IPS-18a (cell line): Measurements from ENCODE around the gene PTPN14.
A peak's percentile ranks its signal among the peaks of the same experiment; 100 is the strongest.

Source experiments
- H3K27ac ChIP-seq: one replicate; pipeline ENCODE4 v1.5.1; 2013; ENCODE audit warnings: low read length
- H3K27me3 ChIP-seq: one replicate; pipeline ENCODE4 v1.6.1; 2013; ENCODE audit warnings: mild to moderate bottlenecking, low read length; ENCODE audit not compliant: control insufficient read depth, insufficient read depth
- H3K36me3 ChIP-seq: one replicate; pipeline ENCODE4 v1.6.1; 2013; ENCODE audit warnings: low read depth, low read length; ENCODE audit not compliant: control insufficient read depth
- H3K4me1 ChIP-seq: one replicate; pipeline ENCODE4 v1.6.1; 2013; ENCODE audit warnings: low read depth, low read length; ENCODE audit not compliant: control insufficient read depth
- H3K4me3 ChIP-seq: one replicate; pipeline ENCODE4 v1.5.1; 2013; ENCODE audit warnings: low read length
- H3K9ac ChIP-seq: one replicate; pipeline ENCODE4 v1.6.1; 2013; ENCODE audit warnings: mild to moderate bottlenecking, low read length, moderate library complexity
- H3K9me3 ChIP-seq: one replicate; pipeline ENCODE4 v1.6.1; 2013; ENCODE audit warnings: low read depth, low read length; ENCODE audit not compliant: control insufficient read depth

Gene PTPN14

DNA sequence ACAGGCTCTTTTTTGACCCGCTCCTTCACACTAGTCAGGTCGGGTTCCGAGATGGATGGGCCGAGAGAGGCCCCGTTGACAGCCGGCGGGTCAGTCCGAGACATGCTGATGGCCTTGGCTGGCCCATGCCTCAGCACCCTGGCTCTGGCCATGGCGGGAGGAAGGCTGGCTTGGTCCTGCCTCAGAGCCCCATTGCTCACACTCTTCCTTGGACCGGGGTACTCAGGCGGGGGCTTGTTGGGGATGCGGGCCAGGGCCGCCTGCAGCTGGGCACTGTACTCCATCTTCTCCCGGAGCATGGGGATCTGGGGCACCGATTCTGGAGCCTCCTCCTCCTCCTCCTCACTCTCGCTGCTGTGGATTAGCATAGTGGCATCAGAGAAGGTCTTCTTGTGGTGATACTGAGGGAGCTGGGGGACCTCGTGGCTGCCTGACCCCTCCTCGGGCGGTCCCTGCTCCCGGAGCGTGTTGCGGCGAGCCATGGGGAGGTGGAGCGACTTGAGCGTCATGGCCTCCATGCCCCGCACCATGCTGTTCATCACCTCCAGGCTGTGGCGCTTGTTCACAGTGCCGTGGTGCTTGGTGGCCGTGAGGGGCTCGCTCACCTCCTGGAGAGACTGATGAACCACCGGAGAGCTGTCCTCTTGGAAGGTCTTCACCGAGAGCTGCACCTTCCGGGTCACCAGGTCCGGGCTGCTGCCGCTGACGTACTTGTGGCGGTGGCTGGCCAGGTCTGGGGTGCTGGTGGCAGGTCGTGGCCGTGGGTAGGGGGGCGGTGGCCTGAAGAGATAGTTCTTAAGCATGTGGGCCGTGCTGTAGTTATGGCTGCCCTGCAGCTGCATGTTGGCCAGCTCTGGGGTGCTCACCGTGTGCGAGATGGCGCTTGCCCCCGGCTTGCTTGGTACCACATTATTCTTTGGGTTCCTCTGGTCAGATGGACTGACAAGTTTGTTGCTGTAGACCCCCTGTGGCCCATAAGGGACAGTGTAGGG, 167.7 kb downstream of the PTPN14 start:
- no peaks in the 10 kb centered on the region for H3K9me3 ChIP-seq
- H3K27ac ChIP-seq = no peak overlapping the region
- no peaks in the 10 kb centered on the region for H3K27me3 ChIP-seq
- H3K36me3 ChIP-seq = peaks cover 28% of the 10 kb centered on the region
- H3K4me3 ChIP-seq = no peak overlapping the region
- H3K9ac ChIP-seq = no peak overlapping the region
- peaks cover 18% of the 10 kb centered on the region for H3K4me1 ChIP-seq

DNA sequence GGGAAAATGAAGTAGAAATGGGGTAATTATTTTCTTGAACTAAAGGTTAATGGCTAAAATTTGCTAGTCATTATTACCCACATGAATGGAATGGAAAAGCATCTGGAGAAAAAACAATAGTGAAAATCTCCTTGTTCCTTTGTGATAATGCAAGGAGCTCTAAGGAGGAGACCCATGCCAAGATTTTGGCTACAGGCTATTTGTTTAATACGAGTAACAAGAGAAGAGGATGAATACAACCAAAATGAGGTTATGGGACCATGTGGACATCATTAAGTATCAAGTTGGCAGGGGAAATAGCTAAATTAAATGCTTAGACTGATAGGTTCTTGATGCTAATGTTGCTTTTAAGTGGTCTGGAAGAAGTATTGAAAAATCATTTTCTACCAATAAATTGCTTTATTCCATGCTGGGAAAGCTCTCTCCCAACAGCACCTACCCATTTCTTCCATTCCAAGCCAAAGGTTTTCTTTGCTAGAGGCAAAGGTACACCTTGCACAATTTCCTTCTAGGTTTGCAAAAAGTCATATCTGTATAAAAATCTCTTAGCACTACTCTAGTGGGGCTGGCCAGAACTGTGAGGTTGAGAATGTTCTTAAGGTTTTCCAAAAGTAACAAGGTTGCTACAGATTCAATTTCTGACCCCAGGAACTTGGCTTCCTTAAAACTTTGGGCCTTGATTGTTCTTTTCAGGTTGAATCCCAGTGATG, 170.3 kb downstream of the PTPN14 start:
- Histone ChIP-seq H3K36me3 (peaks cover 22% of the 10 kb centered on the region), H3K9me3 (no peaks in the 10 kb centered on the region), H3K4me1 (peaks cover 18% of the 10 kb centered on the region), H3K27me3 (no peaks in the 10 kb centered on the region), H3K4me3 (no peak overlapping the region), H3K27ac (no peak overlapping the region), H3K9ac (no peak overlapping the region)

DNA sequence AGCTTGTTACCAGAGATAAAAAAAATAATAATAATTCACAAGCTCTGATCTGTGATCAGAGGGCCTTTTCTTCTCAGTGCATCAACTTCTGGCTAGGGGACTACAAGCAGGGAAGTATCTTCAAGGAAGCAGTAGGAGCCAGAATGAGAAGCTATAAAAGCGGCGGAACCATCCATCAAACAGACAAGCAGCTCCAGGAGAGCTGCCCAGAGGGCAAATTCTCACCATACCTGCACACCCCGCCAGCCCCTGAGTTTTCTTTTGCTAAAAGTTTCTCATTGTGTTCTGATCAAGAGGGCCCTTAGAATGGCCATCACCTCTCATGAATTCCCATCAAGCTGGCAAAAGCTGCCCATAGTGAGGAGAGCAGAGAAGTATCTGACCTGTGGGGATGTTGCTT, 171.0 kb downstream of the PTPN14 start:
- no peak overlapping the region for H3K9ac ChIP-seq
- peaks cover 26% of the 10 kb centered on the region for H3K36me3 ChIP-seq
- no peaks in the 10 kb centered on the region for H3K9me3 ChIP-seq
- H3K4me1 ChIP-seq = peaks cover 18% of the 10 kb centered on the region
- H3K27ac ChIP-seq = no peak overlapping the region
- no peaks in the 10 kb centered on the region for H3K27me3 ChIP-seq
- no peak overlapping the region for H3K4me3 ChIP-seq

DNA sequence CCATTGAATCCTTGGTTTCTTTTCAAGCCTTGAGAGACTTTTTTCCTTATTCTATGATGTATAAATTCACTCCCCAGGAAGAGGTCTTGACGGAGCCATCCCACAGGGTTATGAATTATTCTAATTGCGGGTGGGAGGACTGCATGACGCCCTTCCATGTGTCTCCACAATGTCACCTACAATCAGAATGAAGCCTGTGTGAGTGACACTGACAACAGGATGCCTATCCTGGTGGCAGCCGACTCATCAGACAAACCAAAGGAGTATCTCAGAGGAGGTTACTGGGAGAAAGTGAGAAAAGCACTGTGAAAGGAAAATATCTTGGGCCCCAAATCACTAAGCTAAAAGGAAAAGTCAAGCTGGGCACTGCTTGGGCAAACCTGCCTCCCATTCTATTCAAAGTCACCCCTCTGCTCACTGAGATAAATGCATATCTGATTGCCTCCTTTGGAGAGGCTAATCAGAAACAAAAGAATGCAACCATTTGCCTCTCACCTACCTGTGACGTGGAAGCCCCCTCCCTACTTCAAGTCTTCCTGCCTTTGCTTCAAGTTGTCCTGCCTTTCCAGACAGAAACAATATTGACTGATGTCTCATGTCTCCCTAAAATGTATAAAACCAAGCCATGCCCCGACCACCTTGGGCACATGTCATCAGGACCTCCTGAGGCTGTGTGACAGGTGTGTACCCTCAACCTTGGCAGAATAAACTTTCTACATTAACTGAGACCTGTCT, 172.0 kb downstream of the PTPN14 start:
- Histone ChIP-seq H3K27ac (peak overlapping the region; percentile 19), H3K4me3 (no peak overlapping the region), H3K9ac (no peak overlapping the region), H3K4me1 (peaks cover 18% of the 10 kb centered on the region), H3K9me3 (no peaks in the 10 kb centered on the region), H3K27me3 (no peaks in the 10 kb centered on the region), H3K36me3 (peaks cover 27% of the 10 kb centered on the region)

DNA sequence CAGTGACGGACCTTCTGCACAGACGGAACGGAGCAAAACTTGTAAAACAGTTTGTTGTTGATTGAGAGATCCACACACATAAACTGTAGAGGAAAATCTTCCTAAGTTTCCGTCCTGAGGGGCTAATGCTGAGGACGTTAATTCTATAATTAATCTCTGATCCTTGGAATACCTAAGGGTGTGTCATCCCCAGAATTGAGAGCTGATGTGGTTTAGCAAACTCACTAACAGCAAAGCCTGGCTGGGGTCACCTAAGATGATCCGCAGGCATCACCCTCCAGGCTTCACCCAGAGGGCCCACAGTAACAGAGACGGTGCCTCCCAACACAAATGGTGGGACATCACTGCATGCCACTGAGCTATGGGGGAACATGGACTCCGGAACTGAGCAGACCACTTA, 172.9 kb downstream of the PTPN14 start:
- Histone ChIP-seq H3K4me3 (no peak overlapping the region), H3K9ac (no peak overlapping the region), H3K27me3 (no peaks in the 10 kb centered on the region), H3K4me1 (peaks cover 18% of the 10 kb centered on the region), H3K36me3 (peaks cover 22% of the 10 kb centered on the region), H3K9me3 (no peaks in the 10 kb centered on the region), H3K27ac (no peak overlapping the region)

DNA sequence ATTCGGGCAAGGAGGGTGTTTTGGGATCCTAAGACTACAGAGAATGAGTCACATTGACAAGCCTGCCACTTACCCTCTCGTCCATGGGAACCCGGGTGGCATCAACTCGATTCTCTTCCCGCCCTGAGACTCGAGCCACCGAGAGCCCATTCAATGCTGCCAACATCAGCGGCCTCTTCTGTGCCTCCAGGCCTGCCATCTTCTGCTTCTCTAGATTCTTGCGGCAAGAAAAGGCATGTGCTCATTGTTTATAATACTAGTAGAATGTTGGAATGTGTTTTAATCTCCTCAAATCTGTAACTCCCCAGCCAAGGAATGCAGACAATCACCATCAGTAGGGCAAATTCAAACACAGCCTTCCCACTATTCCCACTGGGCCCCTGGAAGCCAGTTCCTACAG, 173.5 kb downstream of the PTPN14 start:
- H3K4me3 ChIP-seq = no peak overlapping the region
- peaks cover 17% of the 10 kb centered on the region for H3K36me3 ChIP-seq
- H3K27me3 ChIP-seq = no peaks in the 10 kb centered on the region
- H3K9me3 ChIP-seq = no peaks in the 10 kb centered on the region
- no peak overlapping the region for H3K27ac ChIP-seq
- H3K4me1 ChIP-seq = peaks cover 18% of the 10 kb centered on the region
- no peak overlapping the region for H3K9ac ChIP-seq

DNA sequence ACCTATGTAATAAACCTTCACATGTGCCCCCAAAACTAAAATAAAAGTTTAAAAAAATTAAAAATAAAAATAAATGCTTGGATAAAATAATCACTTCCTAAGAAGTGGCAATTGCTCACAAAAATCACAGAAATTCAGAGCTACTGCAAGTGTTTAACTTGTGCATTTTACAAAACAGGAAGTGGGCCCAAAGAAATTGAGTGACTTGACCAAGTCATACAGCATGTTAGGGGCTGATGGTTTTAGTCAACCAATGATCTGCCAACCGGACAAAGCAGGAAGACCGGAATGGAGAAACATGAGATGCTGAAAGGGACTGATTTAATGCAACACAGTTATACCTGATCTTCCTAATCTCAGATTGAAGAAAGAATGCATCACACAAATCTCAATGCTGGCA, 173.9 kb downstream of the PTPN14 start:
- no peaks in the 10 kb centered on the region for H3K9me3 ChIP-seq
- H3K27me3 ChIP-seq = no peaks in the 10 kb centered on the region
- H3K4me1 ChIP-seq = peaks cover 18% of the 10 kb centered on the region
- H3K9ac ChIP-seq = no peak overlapping the region
- H3K4me3 ChIP-seq = no peak overlapping the region
- H3K27ac ChIP-seq = no peak overlapping the region
- H3K36me3 ChIP-seq = peaks cover 14% of the 10 kb centered on the region

DNA sequence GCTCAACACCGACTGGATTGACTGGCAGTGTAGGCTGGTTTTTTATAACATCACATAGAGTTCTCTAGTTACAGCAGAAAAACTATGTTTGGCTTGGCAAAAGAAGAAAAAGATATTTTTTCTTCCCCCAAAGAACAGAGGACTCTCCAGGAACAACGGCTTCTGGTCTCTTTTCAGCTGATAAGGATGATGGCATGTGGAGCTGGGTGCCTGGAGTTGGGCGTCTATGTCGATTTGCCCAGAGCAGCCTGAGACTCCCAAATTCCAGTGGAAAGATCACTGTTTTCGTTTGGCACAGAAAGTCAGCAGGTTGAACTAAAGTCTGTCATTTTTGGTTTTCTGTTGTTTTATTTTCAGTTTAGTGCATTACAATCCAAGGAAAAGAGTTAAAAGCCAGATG, 179.3 kb downstream of the PTPN14 start:
- H3K36me3 ChIP-seq = peaks cover 10% of the 10 kb centered on the region

DNA sequence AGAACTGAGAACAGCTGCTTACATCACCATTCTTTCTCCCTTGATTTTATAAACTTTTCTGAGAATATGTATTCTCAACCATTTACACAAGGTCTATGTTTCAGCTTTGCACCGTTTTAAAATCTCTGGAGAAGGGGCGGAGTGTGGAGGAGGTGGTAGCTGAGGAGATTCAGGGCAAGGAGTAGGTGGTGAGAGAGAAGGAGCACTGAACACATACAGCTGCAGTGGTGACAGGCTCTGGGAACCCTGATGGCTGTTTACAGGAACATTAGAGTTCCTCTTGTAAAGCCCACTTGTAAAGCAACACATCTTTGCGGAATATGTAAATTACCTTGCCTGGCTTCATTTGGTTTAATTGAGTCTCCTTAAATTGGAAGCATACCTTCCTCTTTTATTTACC, 180.8 kb downstream of the PTPN14 start:
- no peaks in the 10 kb centered on the region for H3K27me3 ChIP-seq
- no peak overlapping the region for H3K9ac ChIP-seq
- H3K4me1 ChIP-seq = no peaks in the 10 kb centered on the region
- H3K4me3 ChIP-seq = no peak overlapping the region
- H3K9me3 ChIP-seq = no peaks in the 10 kb centered on the region
- H3K27ac ChIP-seq = no peak overlapping the region
- H3K36me3 ChIP-seq = peaks cover 8% of the 10 kb centered on the region

More for the DNA sequence above, 179.3 kb downstream of the PTPN14 start:
- H3K4me3 ChIP-seq = no peak overlapping the region
- H3K4me1 ChIP-seq = no peaks in the 10 kb centered on the region
- no peaks in the 10 kb centered on the region for H3K9me3 ChIP-seq
- no peak overlapping the region for H3K9ac ChIP-seq
- H3K27ac ChIP-seq = no peak overlapping the region
- no peaks in the 10 kb centered on the region for H3K27me3 ChIP-seq

DNA sequence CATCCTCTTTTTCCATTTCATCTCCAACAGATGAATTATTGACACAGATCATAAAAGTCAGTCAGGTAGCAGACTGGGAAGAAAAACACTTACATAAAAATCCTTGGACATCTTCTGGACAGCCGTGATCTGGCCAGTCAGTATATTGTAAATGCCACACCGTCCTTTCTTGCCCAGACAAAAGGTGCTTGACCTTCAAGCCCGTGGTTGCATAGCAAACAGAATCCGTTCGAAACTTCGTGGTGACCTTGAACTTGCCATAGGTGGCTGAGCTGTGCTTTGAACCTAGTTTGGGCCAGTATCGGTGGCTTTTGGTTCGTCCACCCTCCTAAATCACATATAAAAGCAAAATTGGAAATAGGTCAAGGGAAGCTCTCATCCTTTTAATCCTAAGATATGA, 182.0 kb downstream of the PTPN14 start:
- H3K27me3 ChIP-seq = no peaks in the 10 kb centered on the region
- H3K9me3 ChIP-seq = no peaks in the 10 kb centered on the region
- H3K36me3 ChIP-seq = peaks cover 4% of the 10 kb centered on the region
- H3K9ac ChIP-seq = no peak overlapping the region
- H3K4me1 ChIP-seq = no peaks in the 10 kb centered on the region
- H3K4me3 ChIP-seq = no peak overlapping the region
- H3K27ac ChIP-seq = no peak overlapping the region

DNA sequence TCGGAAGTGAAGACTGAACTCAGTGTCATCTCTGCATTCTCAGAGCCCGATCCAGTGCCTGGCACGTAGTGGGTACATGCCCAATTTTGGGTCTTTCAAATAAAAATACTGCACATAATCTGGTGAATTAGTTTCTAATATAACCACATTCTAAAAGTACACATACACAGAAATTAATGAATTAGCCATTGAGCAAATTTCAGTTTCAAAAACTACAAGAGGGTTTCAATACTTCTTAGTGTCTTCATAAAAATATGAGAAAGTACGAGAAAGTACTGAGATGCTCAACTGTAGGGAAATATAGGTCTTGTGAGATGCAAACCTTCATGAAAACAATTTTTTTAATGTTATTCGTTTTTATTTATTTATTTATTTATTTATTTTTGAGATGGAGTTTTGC, 183.6 kb downstream of the PTPN14 start:
- no peaks in the 10 kb centered on the region for H3K9me3 ChIP-seq
- peaks cover 5% of the 10 kb centered on the region for H3K36me3 ChIP-seq
- no peaks in the 10 kb centered on the region for H3K4me1 ChIP-seq
- no peak overlapping the region for H3K4me3 ChIP-seq
- no peak overlapping the region for H3K9ac ChIP-seq
- no peak overlapping the region for H3K27ac ChIP-seq
- no peaks in the 10 kb centered on the region for H3K27me3 ChIP-seq
